Measurements from ENCODE around the gene KIDINS220.
A peak's percentile ranks its signal among the peaks of the same experiment; 100 is the strongest.

KIDINS220 gene

DNA sequence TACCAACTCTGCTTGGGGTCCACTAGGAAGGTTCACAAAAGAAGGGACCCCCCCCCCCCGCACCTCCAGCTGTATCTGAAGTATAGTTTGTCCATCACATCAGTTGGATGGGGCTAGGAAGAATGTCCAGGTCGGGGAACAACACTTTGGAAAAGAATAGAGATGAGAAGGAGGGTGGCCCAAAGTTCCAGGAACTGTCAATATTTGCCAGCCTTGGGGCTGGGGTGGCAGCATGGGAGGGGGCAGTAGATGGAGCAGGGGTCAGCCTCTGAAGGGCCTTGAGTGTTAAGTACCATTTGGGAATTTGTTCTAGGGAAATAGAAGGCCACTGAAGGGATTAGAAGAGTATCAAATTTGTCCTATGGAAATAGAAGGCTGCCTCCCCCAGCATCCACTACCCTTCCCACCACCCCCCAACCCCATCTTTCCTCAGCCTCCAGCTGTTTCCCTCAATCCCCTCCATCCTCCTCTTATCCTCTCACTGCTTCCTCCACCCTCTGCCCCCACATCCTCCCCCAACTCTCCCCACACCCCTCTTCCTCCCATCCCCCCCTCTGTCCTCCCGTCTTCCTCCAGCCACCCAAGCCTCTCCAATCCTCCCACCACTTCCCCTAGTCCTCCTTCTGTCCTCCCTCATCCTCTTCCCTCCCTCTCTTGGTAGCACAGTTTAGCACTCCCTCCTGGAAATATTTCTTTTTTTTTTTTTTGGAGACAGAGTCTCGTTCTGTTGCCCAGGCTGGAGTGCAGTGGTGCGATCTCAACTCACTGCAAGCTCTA is 2.0 kb upstream of the KIDINS220 start:
- ATAC-seq: no peak
- TF ChIP-seq ZNF70 (CRISPR knock-in tag; IDR thresholded peaks at IDR 0.05): no peak
- no peak for TF ChIP-seq ARNTL (CRISPR knock-in tag; IDR thresholded peaks at IDR 0.05; ENCODE audit: borderline replicate concordance, low read depth)
- TF ChIP-seq TOX (CRISPR knock-in tag; IDR thresholded peaks at IDR 0.05; ENCODE audit: borderline replicate concordance): no peak
- no peak for TF ChIP-seq BACH2 (CRISPR knock-in tag; IDR thresholded peaks at IDR 0.05; ENCODE audit: borderline replicate concordance)
- no peak for TF ChIP-seq PPARA (CRISPR knock-in tag; IDR thresholded peaks at IDR 0.05; ENCODE audit: borderline replicate concordance)
- no peak for TF ChIP-seq ZFP30 (CRISPR knock-in tag; IDR thresholded peaks at IDR 0.05)
- TF ChIP-seq, protein P1, sequence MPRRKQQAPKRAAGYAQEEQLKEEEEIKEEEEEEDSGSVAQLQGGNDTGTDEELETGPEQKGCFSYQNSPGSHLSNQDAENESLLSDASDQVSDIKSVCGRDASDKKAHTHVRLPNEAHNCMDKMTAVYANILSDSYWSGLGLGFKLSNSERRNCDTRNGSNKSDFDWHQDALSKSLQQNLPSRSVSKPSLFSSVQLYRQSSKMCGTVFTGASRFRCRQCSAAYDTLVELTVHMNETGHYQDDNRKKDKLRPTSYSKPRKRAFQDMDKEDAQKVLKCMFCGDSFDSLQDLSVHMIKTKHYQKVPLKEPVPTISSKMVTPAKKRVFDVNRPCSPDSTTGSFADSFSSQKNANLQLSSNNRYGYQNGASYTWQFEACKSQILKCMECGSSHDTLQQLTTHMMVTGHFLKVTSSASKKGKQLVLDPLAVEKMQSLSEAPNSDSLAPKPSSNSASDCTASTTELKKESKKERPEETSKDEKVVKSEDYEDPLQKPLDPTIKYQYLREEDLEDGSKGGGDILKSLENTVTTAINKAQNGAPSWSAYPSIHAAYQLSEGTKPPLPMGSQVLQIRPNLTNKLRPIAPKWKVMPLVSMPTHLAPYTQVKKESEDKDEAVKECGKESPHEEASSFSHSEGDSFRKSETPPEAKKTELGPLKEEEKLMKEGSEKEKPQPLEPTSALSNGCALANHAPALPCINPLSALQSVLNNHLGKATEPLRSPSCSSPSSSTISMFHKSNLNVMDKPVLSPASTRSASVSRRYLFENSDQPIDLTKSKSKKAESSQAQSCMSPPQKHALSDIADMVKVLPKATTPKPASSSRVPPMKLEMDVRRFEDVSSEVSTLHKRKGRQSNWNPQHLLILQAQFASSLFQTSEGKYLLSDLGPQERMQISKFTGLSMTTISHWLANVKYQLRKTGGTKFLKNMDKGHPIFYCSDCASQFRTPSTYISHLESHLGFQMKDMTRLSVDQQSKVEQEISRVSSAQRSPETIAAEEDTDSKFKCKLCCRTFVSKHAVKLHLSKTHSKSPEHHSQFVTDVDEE (CRISPR knock-in tag; IDR thresholded peaks at IDR 0.05): no peak
- TF ChIP-seq ZFP3 (CRISPR knock-in tag; IDR thresholded peaks at IDR 0.05): no peak
- no peak for TF ChIP-seq ISL1 (CRISPR knock-in tag; IDR thresholded peaks at IDR 0.05)
- TF ChIP-seq RARB (CRISPR knock-in tag; IDR thresholded peaks at IDR 0.05): no peak

DNA sequence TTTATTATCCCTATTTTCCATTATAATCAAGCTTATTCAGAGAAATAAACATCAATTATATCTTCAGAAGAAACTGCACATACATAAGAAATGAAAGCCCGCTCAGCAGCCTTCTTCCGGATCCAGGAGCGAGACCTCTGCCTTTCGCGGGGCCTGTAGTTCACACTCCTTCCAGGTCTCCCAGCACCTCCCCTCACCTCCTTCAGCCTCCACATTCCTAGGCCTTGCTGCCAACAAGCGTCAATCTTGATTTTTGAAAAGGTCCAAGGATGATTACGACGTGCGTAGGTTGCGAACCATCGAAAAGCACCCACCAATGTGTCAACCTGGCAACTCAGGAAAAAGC is 355 bp upstream of the KIDINS220 start:
- peak; percentile 11 for ATAC-seq
- no peak for TF ChIP-seq GLIS3 (CRISPR knock-in tag; IDR thresholded peaks at IDR 0.05)
- no peak for TF ChIP-seq BACH2 (CRISPR knock-in tag; IDR thresholded peaks at IDR 0.05; ENCODE audit: borderline replicate concordance)
- no peak for TF ChIP-seq RARB (CRISPR knock-in tag; IDR thresholded peaks at IDR 0.05)
- no peak for TF ChIP-seq ZNF565 (CRISPR knock-in tag; conservative IDR thresholded peaks at IDR 0.05; ENCODE audit: low read depth)
- no peak for TF ChIP-seq TCF4 (CRISPR knock-in tag; IDR thresholded peaks at IDR 0.05; ENCODE audit: borderline replicate concordance)
- no peak for TF ChIP-seq ZFP30 (CRISPR knock-in tag; IDR thresholded peaks at IDR 0.05)
- no peak for TF ChIP-seq ESRRG (CRISPR knock-in tag; IDR thresholded peaks at IDR 0.05)
- no peak for TF ChIP-seq ARNTL (CRISPR knock-in tag; IDR thresholded peaks at IDR 0.05; ENCODE audit: borderline replicate concordance, low read depth)
- TF ChIP-seq, protein P2, sequence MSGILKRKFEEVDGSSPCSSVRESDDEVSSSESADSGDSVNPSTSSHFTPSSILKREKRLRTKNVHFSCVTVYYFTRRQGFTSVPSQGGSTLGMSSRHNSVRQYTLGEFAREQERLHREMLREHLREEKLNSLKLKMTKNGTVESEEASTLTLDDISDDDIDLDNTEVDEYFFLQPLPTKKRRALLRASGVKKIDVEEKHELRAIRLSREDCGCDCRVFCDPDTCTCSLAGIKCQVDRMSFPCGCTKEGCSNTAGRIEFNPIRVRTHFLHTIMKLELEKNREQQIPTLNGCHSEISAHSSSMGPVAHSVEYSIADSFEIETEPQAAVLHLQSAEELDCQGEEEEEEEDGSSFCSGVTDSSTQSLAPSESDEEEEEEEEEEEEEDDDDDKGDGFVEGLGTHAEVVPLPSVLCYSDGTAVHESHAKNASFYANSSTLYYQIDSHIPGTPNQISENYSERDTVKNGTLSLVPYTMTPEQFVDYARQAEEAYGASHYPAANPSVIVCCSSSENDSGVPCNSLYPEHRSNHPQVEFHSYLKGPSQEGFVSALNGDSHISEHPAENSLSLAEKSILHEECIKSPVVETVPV (CRISPR knock-in tag; IDR thresholded peaks at IDR 0.05): no peak
- no peak for TF ChIP-seq ISL1 (CRISPR knock-in tag; IDR thresholded peaks at IDR 0.05)
- TF ChIP-seq, protein P3, sequence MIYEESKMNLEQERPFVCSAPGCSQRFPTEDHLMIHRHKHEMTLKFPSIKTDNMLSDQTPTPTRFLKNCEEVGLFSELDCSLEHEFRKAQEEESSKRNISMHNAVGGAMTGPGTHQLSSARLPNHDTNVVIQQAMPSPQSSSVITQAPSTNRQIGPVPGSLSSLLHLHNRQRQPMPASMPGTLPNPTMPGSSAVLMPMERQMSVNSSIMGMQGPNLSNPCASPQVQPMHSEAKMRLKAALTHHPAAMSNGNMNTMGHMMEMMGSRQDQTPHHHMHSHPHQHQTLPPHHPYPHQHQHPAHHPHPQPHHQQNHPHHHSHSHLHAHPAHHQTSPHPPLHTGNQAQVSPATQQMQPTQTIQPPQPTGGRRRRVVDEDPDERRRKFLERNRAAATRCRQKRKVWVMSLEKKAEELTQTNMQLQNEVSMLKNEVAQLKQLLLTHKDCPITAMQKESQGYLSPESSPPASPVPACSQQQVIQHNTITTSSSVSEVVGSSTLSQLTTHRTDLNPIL (CRISPR knock-in tag; IDR thresholded peaks at IDR 0.05; ENCODE audit: low read depth): no peak
- TF ChIP-seq PATZ1 (CRISPR knock-in tag; IDR thresholded peaks at IDR 0.05; ENCODE audit: borderline replicate concordance): no peak
- TF ChIP-seq ZNF70 (CRISPR knock-in tag; IDR thresholded peaks at IDR 0.05): no peak
- no peak for TF ChIP-seq PPARA (CRISPR knock-in tag; IDR thresholded peaks at IDR 0.05; ENCODE audit: borderline replicate concordance)
- no peak for TF ChIP-seq ZNF8 (CRISPR knock-in tag; IDR thresholded peaks at IDR 0.05)
- TF ChIP-seq TOX (CRISPR knock-in tag; IDR thresholded peaks at IDR 0.05; ENCODE audit: borderline replicate concordance): no peak
- TF ChIP-seq CSDC2 (CRISPR knock-in tag; IDR thresholded peaks at IDR 0.05): no peak
- TF ChIP-seq, protein P1 (CRISPR knock-in tag; IDR thresholded peaks at IDR 0.05): no peak
- no peak for TF ChIP-seq OSR1 (CRISPR knock-in tag; IDR thresholded peaks at IDR 0.05)
